Endothelial cell of umbilical vein (primary cell): ENCODE results near the gene RUNDC1. TPM values are rescaled to one million over a fixed set of nuclear protein-coding genes. Genes with fewer than 3 reads are reported as not detected.
A peak's percentile ranks its signal among the peaks of the same experiment; 100 is the strongest.

ENCODE experiments used
- BruUV-seq: library from RNA; stranded (reverse); fragments of 400-500 nt; replicated peaks from 2 replicates; lab custom pipeline; 2021; lab: Mats Ljungman, UMichigan
- CTCF ChIA-PET: fragments of 300-600, 350-600 bp; sonication (Branson Sonifier 250); formaldehyde crosslinking; loops from one replicate; lab custom pipeline; 2021; ENCODE audit warnings: antibody characterized with exemption, inconsistent platforms; lab: Charles Lee
- POLR2A ChIA-PET: fragments of 300-600, 350-600 bp; sonication (Branson Sonifier 250); formaldehyde crosslinking; loops from one replicate; lab custom pipeline; 2021; ENCODE audit warnings: antibody characterized with exemption, inconsistent platforms; lab: Charles Lee
- DNase-seq: peaks from one replicate; pipeline ENCODE4 v3.0.0-alpha.2; 2011; ENCODE audit warnings: low read depth, low spot score
- FAIRE-seq: peaks from 2 replicates; lab custom pipeline; 2011; peaks lifted over from hg19 to GRCh38; lab: Jason Lieb, UNC
- H2AFZ ChIP-seq: 2 replicates; pipeline ENCODE4 v1.6.0; 2012; ENCODE audit warnings: low read depth, low read length, control low read depth, inconsistent platforms
- H3K27ac ChIP-seq: 2 replicates; pipeline ENCODE4 v1.5.1; 2011; ENCODE audit warnings: low read depth, mild to moderate bottlenecking, control low read depth, low read length, moderate library complexity; ENCODE audit not compliant: insufficient read depth
- H3K27me3 ChIP-seq, 2 experiments: 2 replicates each; pipeline versions ENCODE4 v1.6.0 to v1.6.1; 2011; ENCODE audit warnings: low read length in 2 of 2, mixed read lengths in 1 of 2; ENCODE audit not compliant: control insufficient read depth in 2 of 2, insufficient read depth in 2 of 2
- H3K36me3 ChIP-seq, 2 experiments: 2 replicates in 1 of 2; 3 replicates in 1 of 2; pipeline ENCODE4 v1.5.1; 2011; ENCODE audit warnings: low read length in 2 of 2, mild to moderate bottlenecking in 1 of 2, moderate library complexity in 1 of 2; ENCODE audit not compliant: control insufficient read depth in 2 of 2, insufficient read depth in 2 of 2; ENCODE audit errors: extremely low read depth in 1 of 2
- H3K4me1 ChIP-seq: 3 replicates; pipeline ENCODE4 v1.5.1; 2011; ENCODE audit warnings: mild to moderate bottlenecking, low read length; ENCODE audit not compliant: control insufficient read depth, insufficient read depth; ENCODE audit errors: extremely low read depth
- H3K4me2 ChIP-seq: 2 replicates; pipeline ENCODE4 v1.6.1; 2011; ENCODE audit warnings: low read length, control low read depth, mixed read lengths; ENCODE audit not compliant: insufficient read depth
- H3K4me3 ChIP-seq, 3 experiments: fragments of 200-600 bp in 1 of 3; sonication (generic), shearing (Covaris generic) in 1 of 3; replicated peaks in 1 of 3; 2 replicates each; pipeline ENCODE4 v1.5.1; 2011 to 2016; ENCODE audit warnings: control low read depth in 3 of 3, low read length in 3 of 3, mild to moderate bottlenecking in 2 of 3, inconsistent platforms in 1 of 3, low read depth in 1 of 3, moderate library complexity in 1 of 3; ENCODE audit not compliant: insufficient read depth in 1 of 3
- H3K79me2 ChIP-seq: 2 replicates; pipeline ENCODE4 v1.6.0; 2012; ENCODE audit warnings: low read length, inconsistent platforms; ENCODE audit not compliant: control insufficient read depth, insufficient read depth
- H3K9ac ChIP-seq: replicated peaks from 2 replicates; pipeline ENCODE3; 2011; ENCODE audit warnings: low read length, control low read depth; ENCODE audit not compliant: insufficient read depth; ENCODE audit errors: extremely low read depth
- H3K9me1 ChIP-seq: replicated peaks from 3 replicates; pipeline ENCODE4 v1.6.0; 2011; ENCODE audit warnings: mild to moderate bottlenecking, low read length; ENCODE audit not compliant: control insufficient read depth, insufficient read depth; ENCODE audit errors: extremely low read depth
- H3K9me3 ChIP-seq: replicated peaks from 2 replicates; pipeline ENCODE4 v1.5.1; 2012; ENCODE audit warnings: low read length, inconsistent platforms; ENCODE audit not compliant: control insufficient read depth, insufficient read depth
- H4K20me1 ChIP-seq: replicated peaks from 2 replicates; pipeline ENCODE3; 2011; ENCODE audit warnings: mild to moderate bottlenecking, low read length; ENCODE audit not compliant: control insufficient read depth, insufficient read depth; ENCODE audit errors: extremely low read depth
- CTCF ChIP-seq, 2 donors: IDR thresholded peaks; 1 replicate in 1 of 2; 2 replicates in 1 of 2; pipeline ENCODE4 v1.5.1; 2011; ENCODE audit warnings: low read length in 2 of 2, mild to moderate bottlenecking in 2 of 2, moderate library complexity in 2 of 2, control low read depth in 1 of 2, inconsistent platforms in 1 of 2, low read depth in 1 of 2; ENCODE audit not compliant: insufficient read depth in 1 of 2; ENCODE audit errors: extremely low read depth in 1 of 2
- EZH2 ChIP-seq: IDR thresholded peaks from 2 replicates; pipeline ENCODE4 v1.6.1; 2012; ENCODE audit warnings: borderline replicate concordance, low read depth, mild to moderate bottlenecking, moderate library complexity, low read length, inconsistent platforms; ENCODE audit not compliant: severe bottlenecking
- FOS ChIP-seq: IDR thresholded peaks from 2 replicates; pipeline ENCODE4 v1.6.1; 2011; ENCODE audit warnings: mild to moderate bottlenecking, low read length, moderate library complexity, borderline replicate concordance; ENCODE audit not compliant: insufficient read depth
- GATA2 ChIP-seq: IDR thresholded peaks from 2 replicates; pipeline ENCODE4 v1.7.0; 2011; ENCODE audit warnings: low read depth, mild to moderate bottlenecking, moderate library complexity, mixed read lengths, low read length; ENCODE audit not compliant: insufficient read length, insufficient read depth
- JUN ChIP-seq: IDR thresholded peaks from 2 replicates; pipeline ENCODE4 v1.6.1; 2011; ENCODE audit warnings: borderline replicate concordance, low read depth; ENCODE audit not compliant: insufficient read length, insufficient read depth
- MAX ChIP-seq: IDR thresholded peaks from 2 replicates; pipeline ENCODE4 v1.6.1; 2011; ENCODE audit not compliant: insufficient read depth, insufficient read length
- MYC ChIP-seq: IDR thresholded peaks from one replicate; pipeline ENCODE4 v1.6.1; 2011; ENCODE audit warnings: mild to moderate bottlenecking, low read depth, low read length
- POLR2A ChIP-seq: IDR thresholded peaks from 2 replicates; pipeline ENCODE4 v1.6.1; 2012; ENCODE audit warnings: low read depth, mild to moderate bottlenecking, control low read depth, low read length
- POLR2AphosphoS5 ChIP-seq: IDR thresholded peaks from 2 replicates; pipeline ENCODE4 v1.6.1; 2012; ENCODE audit warnings: low read depth, mild to moderate bottlenecking, control low read depth, low read length, moderate library complexity; ENCODE audit not compliant: insufficient read depth
- dilution Hi-C: fragments of 300-500 bp; cut with MboI; formaldehyde crosslinking; loops from one replicate; pipeline ENCODE4 v1.15.0; 2019; ENCODE audit warnings: low sequenced_read_pairs; ENCODE audit not compliant: extremely low pct_ligation_motif_present
- intact Hi-C: fragments of 100-400 bp; cut with micrococcal nuclease; formaldehyde crosslinking; loops from one replicate; pipeline ENCODE4 v1.10.0; 2022
- polyA plus RNA-seq, 4 experiments: library from polyadenylated mRNA; depleted of rRNA in 3 of 4; stranded (reverse) in 3 of 4; unstranded in 1 of 4; fragments of >200 nt; gene quantifications; 2 replicates each; pipeline versions ENCODE4 v1.2.1 to v1.2.3, GENCODE V29; 2011 to 2012; ENCODE audit warnings: missing spikeins in 1 of 4
- total RNA-seq: library from RNA; stranded (reverse); gene quantifications from 2 replicates; pipeline ENCODE4 v1.2.3, GENCODE V29; 2021

The RUNDC1 gene
- total and polyA plus RNA-seq, 2 donors (not counting 3 experiments of a cell fraction or from before 2014, with no cell fraction given), result 9.2 to 12.0 TPM

- peak; percentile 62 for DNase-seq
- TF ChIP-seq MYC (no peak), EZH2 (no peak), POLR2AphosphoS5 (no peak), POLR2A (no peak), GATA2 (no peak), MAX (no peak), JUN (no peak), CTCF (IDR thresholded peaks at IDR 0.05; ENCODE audit: extremely low read depth in 1 of 2, insufficient read depth in 1 of 2, low read depth in 1 of 2, low read length in 2 of 2) (no peak), FOS (no peak)
- peak; percentile 58 for FAIRE-seq
- Histone ChIP-seq H4K20me1 (no peaks in the 10 kb centered on the region), H3K36me3 (peaks cover 8 to 10% of the 10 kb centered on the region in 2 experiments), H3K27ac (peak overlapping the region; percentile 68), H3K9me3 (no peaks in the 10 kb centered on the region), H3K4me1 (peaks cover 21% of the 10 kb centered on the region), H3K79me2 (peaks cover 16% of the 10 kb centered on the region), H3K9ac (no peak overlapping the region), H3K27me3 (no peaks in the 10 kb centered on the region), H3K4me3 (no peak overlapping the region), H3K9me1 (no peaks in the 10 kb centered on the region), H2AFZ (peak overlapping the region; percentile 20), H3K4me2 (peak overlapping the region; percentile 23)
- ChIA-PET POLR2A (interaction anchor here (1.4 kb wide), 1 partner anchor 13 kb away, joined by 3 read pairs; the partner anchor contains the start of gene RPL27), CTCF (interaction anchor here (0.6 to 3.9 kb wide), 2 partner anchors 13 to 56 kb away, joined by 3 to 22 read pairs; partner anchors contain the start of gene RPL27)
- intact Hi-C loops, result no loop called here
- no TSS peak for BruUV-seq
- dilution Hi-C loops, result no loop called here
Observed at GRCh38 chr17:42985225-42985624, 4.9 kb downstream of the RUNDC1 start.
